ENCODE measurements around the gene OPCML.
A peak's percentile ranks its signal among the peaks of the same experiment; 100 is the strongest.

OPCML gene

GRCh38 chr11:133269267-133269666 lies 263.0 kb downstream of the OPCML start:
- no peak for TF ChIP-seq CTCF (IDR thresholded peaks at IDR 0.05; ENCODE audit: control extremely low read depth, extremely low read depth, low read depth, missing control alignments)
- CTCF ChIA-PET, result interaction anchor here (1.1 kb wide), 1 partner anchor 17 kb away, joined by 3 read pairs; no protein-coding TSS in a partner anchor
- POLR2A ChIA-PET, result no interaction called here
- DNase-seq (ENCODE audit: extremely low spot score), result peak; percentile 65

DNA sequence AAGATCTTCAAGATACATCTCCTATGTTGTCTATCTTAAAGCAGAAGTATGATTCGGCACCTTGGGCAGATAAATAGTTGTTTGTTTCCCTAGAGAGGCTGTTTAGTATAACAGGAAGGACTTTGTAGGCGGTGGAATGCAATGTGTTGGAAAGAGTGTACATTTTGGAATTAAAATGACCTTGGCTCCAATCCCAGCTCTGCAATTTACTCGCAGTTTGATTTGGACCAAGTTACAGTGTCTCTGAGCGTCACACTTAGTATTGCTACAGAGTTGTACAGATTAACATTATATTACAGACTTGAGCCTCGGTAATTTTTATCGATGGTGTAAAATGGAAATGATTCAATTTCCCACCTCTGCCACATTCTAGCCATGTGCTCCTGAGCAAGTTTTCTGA lies 265.3 kb downstream of the OPCML start:
- ChIA-PET CTCF (no interaction called here), POLR2A (no interaction called here)
- no peak for TF ChIP-seq CTCF (IDR thresholded peaks at IDR 0.05; ENCODE audit: control extremely low read depth, extremely low read depth, low read depth, missing control alignments)
- DNase-seq (ENCODE audit: extremely low spot score), result no peak

- POLR2A ChIA-PET, result no interaction called here
- no peak for TF ChIP-seq CTCF (IDR thresholded peaks at IDR 0.05; ENCODE audit: control extremely low read depth, extremely low read depth, low read depth, missing control alignments)
- CTCF ChIA-PET, result no interaction called here
- DNase-seq (ENCODE audit: extremely low spot score), result no peak
Measured at GRCh38 chr11:133265530-133266035, 266.7 kb downstream of the OPCML start.

DNA sequence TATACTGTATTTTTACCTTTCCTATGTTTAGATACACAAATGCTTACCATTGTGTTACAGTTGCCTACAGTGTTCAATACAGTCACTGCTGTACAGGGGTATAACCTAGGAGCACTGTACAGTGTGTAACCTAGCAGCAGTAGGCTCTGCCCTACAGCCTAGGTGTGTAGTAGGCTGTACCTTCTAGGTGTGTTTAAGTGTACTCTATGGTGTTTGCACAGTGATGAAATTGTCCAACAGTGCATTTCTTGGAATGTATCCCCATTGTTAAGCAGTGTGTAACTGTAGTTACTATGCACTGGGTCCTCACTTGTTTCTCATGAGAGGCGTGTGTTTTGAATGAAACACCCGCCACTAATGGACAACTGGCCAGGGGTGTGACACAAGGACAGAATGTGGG lies 269.0 kb downstream of the OPCML start:
- no peak for TF ChIP-seq CTCF (IDR thresholded peaks at IDR 0.05; ENCODE audit: control extremely low read depth, extremely low read depth, low read depth, missing control alignments)
- POLR2A ChIA-PET, result no interaction called here
- CTCF ChIA-PET, result no interaction called here
- no peak for DNase-seq (ENCODE audit: extremely low spot score)

DNA sequence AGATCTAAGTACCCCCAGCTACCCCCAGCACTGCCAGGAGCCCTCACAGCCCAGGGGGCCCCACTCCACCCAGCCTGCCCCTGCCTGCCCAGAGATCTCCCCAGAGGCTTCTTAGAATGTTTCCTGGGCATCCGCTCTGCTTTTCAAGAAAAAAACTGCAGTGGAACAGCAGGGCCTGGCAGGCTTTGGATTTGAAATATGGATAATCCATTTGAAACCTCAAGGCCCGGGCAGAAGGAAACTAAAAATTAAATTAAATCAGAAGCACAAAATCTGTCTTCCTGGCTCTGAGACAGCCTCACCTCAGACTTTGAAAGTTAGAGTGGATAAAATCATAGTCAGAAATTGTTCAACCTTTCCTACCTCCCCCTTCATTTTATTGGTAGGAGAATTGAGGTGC lies 273.6 kb downstream of the OPCML start:
- DNase-seq (ENCODE audit: extremely low spot score), result no peak
- ChIA-PET POLR2A (no interaction called here), CTCF (no interaction called here)
- TF ChIP-seq CTCF (IDR thresholded peaks at IDR 0.05; ENCODE audit: control extremely low read depth, extremely low read depth, low read depth, missing control alignments), result no peak

DNA sequence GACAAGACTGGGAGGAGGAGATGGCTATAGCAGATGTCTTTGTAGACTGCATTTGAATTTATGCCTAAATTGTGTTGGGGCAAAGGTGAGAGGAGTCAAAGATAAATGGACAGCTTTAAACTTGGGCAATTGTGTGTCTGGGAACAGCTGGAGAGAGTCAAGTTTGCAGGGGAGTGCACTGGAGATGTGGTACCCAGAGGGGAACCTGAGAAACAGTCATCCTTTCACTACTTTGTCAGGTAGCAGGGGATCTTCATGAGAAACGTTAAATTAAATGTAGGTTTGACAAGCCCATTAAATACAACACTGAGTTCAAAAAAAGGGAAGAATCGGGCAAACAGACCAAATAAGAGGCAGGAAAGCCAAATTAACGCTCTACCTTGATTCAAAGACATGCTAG lies 277.7 kb downstream of the OPCML start:
- ChIA-PET POLR2A (no interaction called here), CTCF (no interaction called here)
- no peak for DNase-seq (ENCODE audit: extremely low spot score)
- TF ChIP-seq CTCF (IDR thresholded peaks at IDR 0.05; ENCODE audit: control extremely low read depth, extremely low read depth, low read depth, missing control alignments), result no peak

GRCh38 chr11:133253570-133253969 lies 278.7 kb downstream of the OPCML start:
- no peak for TF ChIP-seq CTCF (IDR thresholded peaks at IDR 0.05; ENCODE audit: control extremely low read depth, extremely low read depth, low read depth, missing control alignments)
- POLR2A ChIA-PET, result no interaction called here
- DNase-seq (ENCODE audit: extremely low spot score), result no peak
- CTCF ChIA-PET, result no interaction called here
